SK-N-SH treated with all-trans-retinoic acid at 6 μM for 48 hours (cell line): ENCODE measurements around the gene SAMD9.
"Not testable (repeated sequence)": the region's sequence is repeated elsewhere in the genome, so short reads cannot be mapped to it uniquely, and the experiment has no call there.

ENCODE experiments used
- ATAC-seq: fragments of 200-7000 bp; cut with Tn5 transposase; 3 replicates; pipeline ENCODE4 v1.9.1; 2020; ENCODE audit warnings: mild to moderate bottlenecking, moderate library complexity
- ARNTL ChIP-seq: fragments of 450-650 bp; formaldehyde crosslinking; IDR thresholded peaks from 2 replicates; pipeline ENCODE4 v1.5.0; 2020; ENCODE audit warnings: low read depth, mild to moderate bottlenecking, moderate library complexity, borderline replicate concordance
- BACH2 ChIP-seq: fragments of 250-450 bp; sonication (Bioruptor Pico); IDR thresholded peaks from 2 replicates; pipeline ENCODE4 v1.9.0; 2021; ENCODE audit warnings: mild to moderate bottlenecking, borderline replicate concordance
- CSDC2 ChIP-seq: fragments of 250-450 bp; sonication (Bioruptor Pico); IDR thresholded peaks from 2 replicates; pipeline ENCODE4 v1.5.0; 2020; ENCODE audit warnings: mild to moderate bottlenecking, moderate library complexity
- ESRRG ChIP-seq: fragments of 250-450 bp; sonication (Bioruptor Pico); IDR thresholded peaks from 2 replicates; pipeline ENCODE4 v1.6.1; 2021; ENCODE audit warnings: mild to moderate bottlenecking
- GLIS3 ChIP-seq: fragments of 250-450 bp; sonication (Bioruptor Pico); IDR thresholded peaks from 2 replicates; pipeline ENCODE4 v1.5.0; 2020; ENCODE audit warnings: mild to moderate bottlenecking, moderate library complexity
- ISL1 ChIP-seq: fragments of 250-450 bp; sonication (Bioruptor Pico); IDR thresholded peaks from 2 replicates; pipeline ENCODE4 v2.1.2; 2022; ENCODE audit warnings: mild to moderate bottlenecking, moderate library complexity
- OSR1 ChIP-seq: fragments of 250-450 bp; sonication (Bioruptor Pico); IDR thresholded peaks from 2 replicates; pipeline ENCODE4 v1.8.0; 2022; ENCODE audit warnings: moderate library complexity, mild to moderate bottlenecking, inconsistent platforms
- PPARA ChIP-seq: fragments of 250-450 bp; sonication (Bioruptor Pico); IDR thresholded peaks from 2 replicates; pipeline ENCODE4 v1.5.0; 2020; ENCODE audit warnings: mild to moderate bottlenecking, borderline replicate concordance
- RARB ChIP-seq: fragments of 250-450 bp; sonication (Bioruptor Pico); IDR thresholded peaks from 2 replicates; pipeline ENCODE4 v1.8.0; 2021; ENCODE audit warnings: mild to moderate bottlenecking, moderate library complexity
- SNAI2 ChIP-seq: fragments of 250-450 bp; sonication (Bioruptor Pico); IDR thresholded peaks from 2 replicates; pipeline ENCODE4 v1.5.0; 2020; ENCODE audit warnings: mild to moderate bottlenecking, moderate library complexity
- TCF4 ChIP-seq: fragments of 250-450 bp; sonication (Bioruptor Pico); IDR thresholded peaks from 2 replicates; pipeline ENCODE4 v1.8.0; 2021; ENCODE audit warnings: mild to moderate bottlenecking, moderate library complexity, borderline replicate concordance
- TOX ChIP-seq: fragments of 250-450 bp; sonication (Bioruptor Pico); IDR thresholded peaks from 2 replicates; pipeline ENCODE4 v1.8.0; 2021; ENCODE audit warnings: mild to moderate bottlenecking, moderate library complexity, borderline replicate concordance
- ZC3H10 ChIP-seq: fragments of 250-450 bp; sonication (Bioruptor Pico); IDR thresholded peaks from 2 replicates; pipeline ENCODE4 v1.5.1; 2021; ENCODE audit warnings: mild to moderate bottlenecking, moderate library complexity
- ZFP3 ChIP-seq: fragments of 250-450 bp; sonication (Bioruptor Pico); IDR thresholded peaks from 2 replicates; pipeline ENCODE4 v1.5.0; 2020; ENCODE audit warnings: mild to moderate bottlenecking, moderate library complexity
- ZFP30 ChIP-seq: fragments of 450-650 bp; formaldehyde crosslinking; IDR thresholded peaks from 2 replicates; pipeline ENCODE4 v1.5.0; 2022; ENCODE audit warnings: mild to moderate bottlenecking, moderate library complexity
- ZNF565 ChIP-seq: fragments of 450-650 bp; formaldehyde crosslinking; conservative IDR thresholded peaks from 2 replicates; pipeline ENCODE4 v1.5.0; 2020; ENCODE audit warnings: low read depth, mild to moderate bottlenecking, moderate library complexity
- ZNF70 ChIP-seq: fragments of 450-650 bp; formaldehyde crosslinking; IDR thresholded peaks from 2 replicates; pipeline ENCODE4 v1.5.0; 2020; ENCODE audit warnings: mild to moderate bottlenecking, moderate library complexity
- ZNF8 ChIP-seq: fragments of 450-650 bp; formaldehyde crosslinking; IDR thresholded peaks from 2 replicates; pipeline ENCODE4 v1.5.0; 2020; ENCODE audit warnings: mild to moderate bottlenecking, moderate library complexity
- TF ChIP-seq, protein P1 (sequence below): fragments of 250-450 bp; sonication (Bioruptor Pico); IDR thresholded peaks from 2 replicates; pipeline ENCODE4 v1.5.1; 2021; ENCODE audit warnings: mild to moderate bottlenecking, moderate library complexity
- TF ChIP-seq, protein P2 (sequence below): fragments of 250-450 bp; sonication (Bioruptor Pico); IDR thresholded peaks from 2 replicates; pipeline ENCODE4 v1.8.0; 2020; ENCODE audit warnings: mild to moderate bottlenecking, moderate library complexity, borderline replicate concordance
- TF ChIP-seq, protein P3 (sequence below): fragments of 250-450 bp; sonication (Bioruptor Pico); IDR thresholded peaks from 2 replicates; pipeline ENCODE4 v1.5.1; 2020; ENCODE audit warnings: low read depth, mild to moderate bottlenecking, moderate library complexity
- TF ChIP-seq, protein P4 (sequence below): fragments of 250-450 bp; sonication (Bioruptor Pico); IDR thresholded peaks from 2 replicates; pipeline ENCODE4 v1.8.0; 2021; ENCODE audit warnings: low read depth, mild to moderate bottlenecking, moderate library complexity, borderline replicate concordance

Gene SAMD9

DNA sequence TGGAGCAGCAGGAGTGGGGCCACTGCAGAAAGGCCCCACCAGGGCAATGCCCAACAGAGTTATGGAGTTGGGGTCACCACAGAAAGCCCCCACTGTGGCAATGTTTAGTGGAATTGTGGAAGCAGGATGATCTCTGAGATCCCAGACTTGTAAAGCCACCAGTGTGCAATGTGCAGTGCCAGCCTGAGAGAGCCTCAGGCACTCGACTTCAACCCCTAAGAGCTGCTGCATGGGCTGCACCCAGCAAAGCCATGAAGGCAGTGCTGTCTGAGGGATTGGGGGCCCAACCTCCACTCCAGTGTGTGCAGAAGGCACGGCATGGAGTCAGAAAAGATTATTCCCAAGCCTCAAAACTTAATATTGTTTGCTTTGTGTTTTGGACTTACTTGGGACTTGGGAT lies 20.4 kb downstream of the SAMD9 start (continued):
- TF ChIP-seq, protein P1, sequence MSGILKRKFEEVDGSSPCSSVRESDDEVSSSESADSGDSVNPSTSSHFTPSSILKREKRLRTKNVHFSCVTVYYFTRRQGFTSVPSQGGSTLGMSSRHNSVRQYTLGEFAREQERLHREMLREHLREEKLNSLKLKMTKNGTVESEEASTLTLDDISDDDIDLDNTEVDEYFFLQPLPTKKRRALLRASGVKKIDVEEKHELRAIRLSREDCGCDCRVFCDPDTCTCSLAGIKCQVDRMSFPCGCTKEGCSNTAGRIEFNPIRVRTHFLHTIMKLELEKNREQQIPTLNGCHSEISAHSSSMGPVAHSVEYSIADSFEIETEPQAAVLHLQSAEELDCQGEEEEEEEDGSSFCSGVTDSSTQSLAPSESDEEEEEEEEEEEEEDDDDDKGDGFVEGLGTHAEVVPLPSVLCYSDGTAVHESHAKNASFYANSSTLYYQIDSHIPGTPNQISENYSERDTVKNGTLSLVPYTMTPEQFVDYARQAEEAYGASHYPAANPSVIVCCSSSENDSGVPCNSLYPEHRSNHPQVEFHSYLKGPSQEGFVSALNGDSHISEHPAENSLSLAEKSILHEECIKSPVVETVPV: no peak
- TF ChIP-seq ZNF70 (CRISPR knock-in tag): no peak
- no peak for TF ChIP-seq ZC3H10 (CRISPR knock-in tag)
- TF ChIP-seq, all 23 proteins: peak for 0

DNA sequence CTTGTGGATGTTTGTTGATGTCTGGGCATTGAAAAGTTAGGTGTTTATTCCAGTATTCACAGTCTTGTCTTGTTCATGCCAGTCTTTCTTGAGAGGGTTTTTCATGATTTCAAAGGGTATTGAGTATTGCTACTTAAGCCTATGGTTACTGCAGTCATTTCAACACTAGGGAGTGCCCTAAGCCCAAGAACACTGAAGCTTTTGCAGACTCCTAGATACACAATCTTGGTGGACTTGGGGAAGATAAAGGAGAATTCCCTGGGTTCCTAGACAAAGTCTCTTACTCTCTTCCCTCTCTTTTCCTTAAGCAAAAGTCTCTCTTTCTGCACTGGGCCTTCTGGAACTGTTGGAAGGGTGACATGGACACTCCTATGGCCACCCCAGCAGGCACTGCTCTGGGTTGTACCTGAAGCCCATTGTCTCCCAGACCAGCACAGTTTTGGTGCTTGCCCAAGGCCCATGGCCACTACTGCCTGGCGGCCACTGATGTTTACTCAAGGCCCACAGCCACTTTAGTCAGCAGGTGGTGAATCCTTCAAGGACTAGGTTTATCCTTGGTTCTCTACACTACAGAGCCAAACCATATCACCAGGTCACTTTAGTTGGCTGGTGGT lies 24.9 kb downstream of the SAMD9 start:
- ATAC-seq: peak; percentile 95
- TF ChIP-seq RARB (CRISPR knock-in tag): no peak
- TF ChIP-seq ISL1 (CRISPR knock-in tag): no peak
- no peak for TF ChIP-seq OSR1 (CRISPR knock-in tag)
- no peak for TF ChIP-seq BACH2
- TF ChIP-seq, protein P1: no peak
- no peak for TF ChIP-seq ZFP3
- TF ChIP-seq ZNF565 (CRISPR knock-in tag): no peak
- TF ChIP-seq PPARA (CRISPR knock-in tag): no peak
- TF ChIP-seq GLIS3 (CRISPR knock-in tag): no peak
- no peak for TF ChIP-seq ZC3H10 (CRISPR knock-in tag)
- TF ChIP-seq, protein P2, sequence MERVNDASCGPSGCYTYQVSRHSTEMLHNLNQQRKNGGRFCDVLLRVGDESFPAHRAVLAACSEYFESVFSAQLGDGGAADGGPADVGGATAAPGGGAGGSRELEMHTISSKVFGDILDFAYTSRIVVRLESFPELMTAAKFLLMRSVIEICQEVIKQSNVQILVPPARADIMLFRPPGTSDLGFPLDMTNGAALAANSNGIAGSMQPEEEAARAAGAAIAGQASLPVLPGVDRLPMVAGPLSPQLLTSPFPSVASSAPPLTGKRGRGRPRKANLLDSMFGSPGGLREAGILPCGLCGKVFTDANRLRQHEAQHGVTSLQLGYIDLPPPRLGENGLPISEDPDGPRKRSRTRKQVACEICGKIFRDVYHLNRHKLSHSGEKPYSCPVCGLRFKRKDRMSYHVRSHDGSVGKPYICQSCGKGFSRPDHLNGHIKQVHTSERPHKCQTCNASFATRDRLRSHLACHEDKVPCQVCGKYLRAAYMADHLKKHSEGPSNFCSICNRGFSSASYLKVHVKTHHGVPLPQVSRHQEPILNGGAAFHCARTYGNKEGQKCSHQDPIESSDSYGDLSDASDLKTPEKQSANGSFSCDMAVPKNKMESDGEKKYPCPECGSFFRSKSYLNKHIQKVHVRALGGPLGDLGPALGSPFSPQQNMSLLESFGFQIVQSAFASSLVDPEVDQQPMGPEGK: no peak
- TF ChIP-seq ARNTL: no peak
- TF ChIP-seq CSDC2: no peak
- TF ChIP-seq TOX (CRISPR knock-in tag): no peak
- no peak for TF ChIP-seq ZNF70 (CRISPR knock-in tag)
- TF ChIP-seq SNAI2: no peak
- no peak for TF ChIP-seq ESRRG (CRISPR knock-in tag)
- TF ChIP-seq ZFP30 (CRISPR knock-in tag): no peak
- no peak for TF ChIP-seq ZNF8 (CRISPR knock-in tag)
- TF ChIP-seq, protein P3, sequence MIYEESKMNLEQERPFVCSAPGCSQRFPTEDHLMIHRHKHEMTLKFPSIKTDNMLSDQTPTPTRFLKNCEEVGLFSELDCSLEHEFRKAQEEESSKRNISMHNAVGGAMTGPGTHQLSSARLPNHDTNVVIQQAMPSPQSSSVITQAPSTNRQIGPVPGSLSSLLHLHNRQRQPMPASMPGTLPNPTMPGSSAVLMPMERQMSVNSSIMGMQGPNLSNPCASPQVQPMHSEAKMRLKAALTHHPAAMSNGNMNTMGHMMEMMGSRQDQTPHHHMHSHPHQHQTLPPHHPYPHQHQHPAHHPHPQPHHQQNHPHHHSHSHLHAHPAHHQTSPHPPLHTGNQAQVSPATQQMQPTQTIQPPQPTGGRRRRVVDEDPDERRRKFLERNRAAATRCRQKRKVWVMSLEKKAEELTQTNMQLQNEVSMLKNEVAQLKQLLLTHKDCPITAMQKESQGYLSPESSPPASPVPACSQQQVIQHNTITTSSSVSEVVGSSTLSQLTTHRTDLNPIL (CRISPR knock-in tag): no peak
- TF ChIP-seq, all 23 proteins: peak for 0

DNA sequence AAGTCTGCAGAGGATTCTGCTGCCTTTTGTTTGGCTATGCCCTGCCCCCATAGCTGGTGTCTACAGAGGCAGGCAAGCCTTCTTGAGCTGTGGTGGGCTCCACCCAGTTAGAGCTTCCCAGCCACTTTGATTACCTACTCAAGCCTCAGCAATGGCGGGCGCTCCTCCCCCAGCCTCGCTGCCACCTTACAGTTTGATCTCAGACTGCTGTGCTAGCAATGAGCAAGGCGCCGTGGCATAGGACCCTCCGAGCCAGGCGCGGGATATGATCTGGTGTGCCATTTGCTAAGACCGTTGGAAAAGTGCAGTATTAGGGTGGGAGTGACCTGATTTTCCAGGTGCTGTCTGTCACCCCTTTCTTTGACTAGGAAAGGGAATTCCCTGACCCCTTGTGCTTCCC lies 44.4 kb downstream of the SAMD9 start:
- ATAC-seq: not testable (repeated sequence)

DNA sequence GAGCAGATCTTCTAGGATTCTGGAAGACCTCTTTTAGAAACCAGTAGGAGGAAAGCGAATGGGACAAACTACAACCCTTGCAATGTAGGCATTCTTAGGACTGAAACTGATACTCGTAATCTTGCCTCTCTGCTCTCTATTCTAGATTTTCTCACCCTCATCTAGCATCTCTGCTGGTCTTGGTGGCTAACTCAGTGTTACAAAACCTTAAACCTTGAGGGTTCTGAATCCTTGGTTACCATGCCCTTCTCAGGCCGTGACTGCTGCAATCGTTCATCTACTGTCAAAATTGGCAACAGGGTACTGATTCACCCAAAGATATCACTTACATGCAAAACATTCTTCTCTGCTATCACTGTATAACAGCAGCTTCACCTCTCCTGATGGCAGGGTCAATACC lies 55.2 kb downstream of the SAMD9 start:
- no peak for TF ChIP-seq ZNF565 (CRISPR knock-in tag)
- TF ChIP-seq CSDC2: no peak
- no peak for TF ChIP-seq PPARA (CRISPR knock-in tag)
- TF ChIP-seq ARNTL: no peak
- TF ChIP-seq GLIS3 (CRISPR knock-in tag): no peak
- no peak for TF ChIP-seq ZFP30 (CRISPR knock-in tag)
- TF ChIP-seq TCF4 (CRISPR knock-in tag): no peak
- TF ChIP-seq, protein P4, sequence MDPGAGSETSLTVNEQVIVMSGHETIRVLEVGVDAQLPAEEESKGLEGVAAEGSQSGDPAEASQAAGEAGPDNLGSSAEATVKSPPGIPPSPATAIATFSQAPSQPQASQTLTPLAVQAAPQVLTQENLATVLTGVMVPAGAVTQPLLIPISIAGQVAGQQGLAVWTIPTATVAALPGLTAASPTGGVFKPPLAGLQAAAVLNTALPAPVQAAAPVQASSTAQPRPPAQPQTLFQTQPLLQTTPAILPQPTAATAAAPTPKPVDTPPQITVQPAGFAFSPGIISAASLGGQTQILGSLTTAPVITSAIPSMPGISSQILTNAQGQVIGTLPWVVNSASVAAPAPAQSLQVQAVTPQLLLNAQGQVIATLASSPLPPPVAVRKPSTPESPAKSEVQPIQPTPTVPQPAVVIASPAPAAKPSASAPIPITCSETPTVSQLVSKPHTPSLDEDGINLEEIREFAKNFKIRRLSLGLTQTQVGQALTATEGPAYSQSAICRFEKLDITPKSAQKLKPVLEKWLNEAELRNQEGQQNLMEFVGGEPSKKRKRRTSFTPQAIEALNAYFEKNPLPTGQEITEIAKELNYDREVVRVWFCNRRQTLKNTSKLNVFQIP (CRISPR knock-in tag): no peak
- ATAC-seq: no peak
